Tibial artery (tissue), 4 donors: ENCODE data around the gene P3H2.

ENCODE experiments used
- DNase-seq, 2 donors: peaks; one replicate each; pipeline ENCODE4 v3.0.0-alpha.2; 2019
- H3K27ac ChIP-seq, 2 donors: fragments of 200-600 bp; sonication (generic) in 1 of 2; 1 replicate in 1 of 2; 2 replicates in 1 of 2; pipeline ENCODE4 v1.5.1; 2018 to 2019; ENCODE audit warnings: mild to moderate bottlenecking in 1 of 2
- H3K27me3 ChIP-seq, 2 donors: fragments of 200-600 bp; sonication (generic) in 1 of 2; one replicate each; pipeline versions ENCODE4 v1.5.1 to v1.6.0; 2016 to 2019
- H3K36me3 ChIP-seq, 3 donors: fragments of 200-600 bp; sonication (generic) in 2 of 3; one replicate each; pipeline ENCODE4 v1.5.1; 2016 to 2019; ENCODE audit warnings: mild to moderate bottlenecking in 2 of 3
- H3K4me1 ChIP-seq, 4 donors: fragments of 200-600 bp; sonication (generic) in 2 of 4; 1 replicate in 3 of 4; 2 replicates in 1 of 4; pipeline ENCODE4 v1.5.1; 2016 to 2019
- H3K4me3 ChIP-seq, 2 donors: fragments of 200-600 bp; sonication (generic) in 1 of 2; 1 replicate in 1 of 2; 2 replicates in 1 of 2; pipeline ENCODE4 v1.5.1; 2018 to 2019; ENCODE audit warnings: mild to moderate bottlenecking in 2 of 2
- H3K9me3 ChIP-seq, 3 donors: fragments of 200-600 bp; sonication (generic) in 1 of 3; one replicate each; pipeline ENCODE4 v1.5.1; 2016 to 2019
- intact Hi-C: fragments of 100-400 bp; cut with DNase I; formaldehyde crosslinking; loops from one replicate; pipeline ENCODE4 v1.15.0; 2023; ENCODE audit warnings: low total_unique reads
- TF ChIP-seq, protein P1 (sequence below), 2 experiments: fragments of 200-600 bp in 1 of 2; fragments of 450-650 bp in 1 of 2; IDR thresholded peaks; one replicate each; pipeline ENCODE4 v1.5.1; 2017 to 2019; ENCODE audit warnings: antibody characterized with exemption in 2 of 2, mild to moderate bottlenecking in 1 of 2, moderate library complexity in 1 of 2

The P3H2 gene

DNA sequence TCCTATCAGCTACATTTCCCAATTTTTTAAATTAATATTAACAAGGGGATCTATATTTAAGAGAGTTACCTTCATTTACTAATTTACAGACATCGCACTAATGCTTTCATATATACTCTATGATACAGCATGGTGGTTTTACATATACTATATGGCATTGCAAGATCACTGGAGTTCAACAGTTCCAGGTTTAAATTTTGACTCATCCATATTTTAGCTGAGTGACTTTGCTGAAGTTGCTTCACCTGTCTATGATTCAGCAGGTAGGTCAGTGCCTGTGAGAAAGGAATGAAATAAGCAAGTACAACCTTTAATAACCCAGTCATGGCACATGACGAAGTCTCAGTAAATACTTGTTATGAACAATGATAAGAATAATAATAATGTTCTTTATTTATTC, 211.1 kb downstream of the P3H2 start:
- no peaks in the 10 kb centered on the region for H3K27me3 ChIP-seq
- no peaks in the 10 kb centered on the region for H3K4me1 ChIP-seq
- intact Hi-C loops: no loop called here
- no peak for DNase-seq
- H3K9me3 ChIP-seq: no peaks in the 10 kb centered on the region
- no peak overlapping the region for H3K27ac ChIP-seq
- TF ChIP-seq, protein P1, sequence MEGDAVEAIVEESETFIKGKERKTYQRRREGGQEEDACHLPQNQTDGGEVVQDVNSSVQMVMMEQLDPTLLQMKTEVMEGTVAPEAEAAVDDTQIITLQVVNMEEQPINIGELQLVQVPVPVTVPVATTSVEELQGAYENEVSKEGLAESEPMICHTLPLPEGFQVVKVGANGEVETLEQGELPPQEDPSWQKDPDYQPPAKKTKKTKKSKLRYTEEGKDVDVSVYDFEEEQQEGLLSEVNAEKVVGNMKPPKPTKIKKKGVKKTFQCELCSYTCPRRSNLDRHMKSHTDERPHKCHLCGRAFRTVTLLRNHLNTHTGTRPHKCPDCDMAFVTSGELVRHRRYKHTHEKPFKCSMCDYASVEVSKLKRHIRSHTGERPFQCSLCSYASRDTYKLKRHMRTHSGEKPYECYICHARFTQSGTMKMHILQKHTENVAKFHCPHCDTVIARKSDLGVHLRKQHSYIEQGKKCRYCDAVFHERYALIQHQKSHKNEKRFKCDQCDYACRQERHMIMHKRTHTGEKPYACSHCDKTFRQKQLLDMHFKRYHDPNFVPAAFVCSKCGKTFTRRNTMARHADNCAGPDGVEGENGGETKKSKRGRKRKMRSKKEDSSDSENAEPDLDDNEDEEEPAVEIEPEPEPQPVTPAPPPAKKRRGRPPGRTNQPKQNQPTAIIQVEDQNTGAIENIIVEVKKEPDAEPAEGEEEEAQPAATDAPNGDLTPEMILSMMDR (IDR thresholded peaks at IDR 0.05): no peak
- no peak overlapping the region for H3K4me3 ChIP-seq
- no peaks in the 10 kb centered on the region for H3K36me3 ChIP-seq

DNA sequence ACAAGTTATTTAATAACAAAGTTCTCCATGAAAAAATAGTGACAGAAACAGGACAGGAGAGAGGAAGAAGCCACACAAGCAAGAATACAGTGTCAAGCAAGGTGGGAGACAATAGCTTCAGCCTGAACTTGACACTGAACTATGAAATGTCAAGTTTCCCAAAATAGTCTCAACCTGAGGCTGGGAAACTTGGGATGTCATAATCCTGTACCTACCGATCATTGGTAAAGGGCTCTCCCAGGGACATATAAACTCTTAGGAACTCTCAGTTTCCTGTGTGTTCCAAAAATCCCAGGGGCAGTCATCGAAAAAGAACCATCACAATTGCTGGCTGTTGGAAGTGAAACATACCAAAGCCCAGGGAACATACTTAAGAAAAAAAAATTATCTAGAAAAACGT, 211.6 kb downstream of the P3H2 start:
- DNase-seq: no peak
- no peak overlapping the region for H3K27ac ChIP-seq
- no peaks in the 10 kb centered on the region for H3K36me3 ChIP-seq
- TF ChIP-seq, protein P1 (IDR thresholded peaks at IDR 0.05): no peak
- no peaks in the 10 kb centered on the region for H3K27me3 ChIP-seq
- H3K4me1 ChIP-seq: no peaks in the 10 kb centered on the region
- intact Hi-C loops: no loop called here
- H3K9me3 ChIP-seq: no peaks in the 10 kb centered on the region
- no peak overlapping the region for H3K4me3 ChIP-seq

DNA sequence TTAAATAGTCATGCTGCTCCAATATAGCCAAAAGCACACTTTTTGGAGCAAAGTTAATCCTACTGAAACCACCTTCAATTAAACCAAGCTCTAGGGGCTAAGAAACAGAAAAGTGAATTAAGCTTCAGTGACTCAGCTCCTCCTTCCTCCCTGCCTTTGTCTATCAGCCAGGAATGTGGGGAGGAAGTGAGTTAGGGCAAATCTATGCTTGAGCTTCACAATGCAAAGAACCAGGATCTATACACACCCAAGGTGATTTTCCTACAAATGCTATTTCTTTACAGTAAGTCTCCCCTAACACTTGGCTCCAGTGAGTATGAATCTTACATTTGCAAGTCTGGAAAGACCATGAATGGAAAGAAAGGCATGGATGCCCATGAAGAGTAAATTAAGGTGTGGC, 212.1 kb downstream of the P3H2 start:
- no peak for DNase-seq
- intact Hi-C loops: no loop called here
- H3K9me3 ChIP-seq: no peaks in the 10 kb centered on the region
- no peak overlapping the region for H3K4me3 ChIP-seq
- no peaks in the 10 kb centered on the region for H3K36me3 ChIP-seq
- TF ChIP-seq, protein P1 (IDR thresholded peaks at IDR 0.05): no peak
- no peaks in the 10 kb centered on the region for H3K27me3 ChIP-seq
- H3K4me1 ChIP-seq: no peaks in the 10 kb centered on the region
- no peak overlapping the region for H3K27ac ChIP-seq

DNA sequence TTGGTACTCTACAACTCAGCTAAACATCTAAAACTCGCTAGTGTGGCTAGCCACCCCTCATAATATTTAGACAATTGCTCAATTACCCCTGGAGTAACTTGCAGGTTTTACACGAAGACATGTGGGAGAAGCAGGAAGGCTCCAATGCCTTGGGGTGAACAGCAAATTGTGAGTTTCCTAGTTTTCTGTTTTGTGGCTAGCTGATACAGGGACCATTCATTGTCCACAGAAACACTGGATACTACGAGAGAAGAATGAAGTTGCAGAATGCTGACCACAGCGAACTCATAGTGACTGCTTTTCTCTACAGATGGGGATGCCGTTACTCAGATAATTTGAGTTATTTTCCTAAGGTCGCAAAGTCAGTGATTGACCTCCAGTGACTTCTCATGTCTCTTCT, 212.9 kb downstream of the P3H2 start:
- Histone ChIP-seq H3K4me1 (no peaks in the 10 kb centered on the region), H3K27ac (no peak overlapping the region), H3K36me3 (no peaks in the 10 kb centered on the region), H3K9me3 (no peaks in the 10 kb centered on the region), H3K27me3 (no peaks in the 10 kb centered on the region), H3K4me3 (no peak overlapping the region)
- no peak for DNase-seq
- TF ChIP-seq, protein P1 (IDR thresholded peaks at IDR 0.05): no peak
- intact Hi-C loops: no loop called here
